ENCODE results near the gene VWC2.

The VWC2 gene

GRCh38 chr7:49852619-49853462, 79.4 kb downstream of the VWC2 start:
- no peak for DNase-seq

GRCh38 chr7:49855281-49855980, 82.0 kb downstream of the VWC2 start:
- no peak for DNase-seq

- no peak for DNase-seq
Measured at GRCh38 chr7:49860293-49860692, 86.9 kb downstream of the VWC2 start.

- no peak for DNase-seq
Measured at GRCh38 chr7:49866076-49866735, 92.8 kb downstream of the VWC2 start.

GRCh38 chr7:49866910-49867309, 93.5 kb downstream of the VWC2 start:
- no peak for DNase-seq

- no peak for DNase-seq
Measured at GRCh38 chr7:49873420-49873819, 100.0 kb downstream of the VWC2 start.

GRCh38 chr7:49875336-49875735, 101.9 kb downstream of the VWC2 start:
- no peak for DNase-seq

GRCh38 chr7:49876202-49876601, 102.8 kb downstream of the VWC2 start:
- DNase-seq, result no peak

- no peak for DNase-seq
Measured at GRCh38 chr7:49878089-49878488, 104.7 kb downstream of the VWC2 start.

GRCh38 chr7:49878627-49879026, 105.2 kb downstream of the VWC2 start:
- no peak for DNase-seq

- DNase-seq, result no peak
Measured at GRCh38 chr7:49883933-49884332, 110.5 kb downstream of the VWC2 start.

- no peak for DNase-seq
Measured at GRCh38 chr7:49885593-49886285, 112.3 kb downstream of the VWC2 start.

- no peak for DNase-seq
Measured at GRCh38 chr7:49892481-49892880, 119.0 kb downstream of the VWC2 start.

- no peak for DNase-seq
Measured at GRCh38 chr7:49893131-49893530, 119.7 kb downstream of the VWC2 start.

- no peak for DNase-seq
Measured at GRCh38 chr7:49894543-49894942, 121.1 kb downstream of the VWC2 start.

- DNase-seq, result no peak
Measured at GRCh38 chr7:49911909-49912308, 138.5 kb downstream of the VWC2 start.

- no peak for DNase-seq
Measured at GRCh38 chr7:49926720-49927119, 153.3 kb downstream of the VWC2 start.

- no peak for DNase-seq
Measured at GRCh38 chr7:49927631-49928030, 154.2 kb downstream of the VWC2 start.

- no peak for DNase-seq
Measured at GRCh38 chr7:49928787-49929186, 155.3 kb downstream of the VWC2 start.

- DNase-seq, result no peak
Measured at GRCh38 chr7:49931627-49932026, 158.2 kb downstream of the VWC2 start.

- DNase-seq, result no peak
Measured at GRCh38 chr7:49937608-49938007, 164.2 kb downstream of the VWC2 start.

All from effector CD8-positive, alpha-beta T cell (primary cell).